ENCODE data around the gene LRSAM1.

LRSAM1 gene

GRCh38 chr9:127492616-127493015 is 41.3 kb downstream of the LRSAM1 start:
- Histone ChIP-seq H3K27me3 (ENCODE audit: low read depth, low read length) (no peaks in the 10 kb centered on the region), H3K36me3 (replicated peaks; ENCODE audit: low read depth, low read length) (peaks cover 10% of the 10 kb centered on the region), H3K9me3 (ENCODE audit: insufficient read depth, low read length) (no peaks in the 10 kb centered on the region), H3K4me3 (ENCODE audit: low read length) (no peak overlapping the region), H3K27ac (ENCODE audit: low read length) (no peak overlapping the region), H3K4me2 (ENCODE audit: low read length) (no peak overlapping the region), H4K20me1 (ENCODE audit: insufficient read depth, low read length) (no peaks in the 10 kb centered on the region), H3K79me2 (ENCODE audit: low read length) (no peaks in the 10 kb centered on the region), H3K4me1 (ENCODE audit: low read length) (no peaks in the 10 kb centered on the region), H2AFZ (ENCODE audit: low read depth, low read length) (no peak overlapping the region), H3K9ac (ENCODE audit: low read length) (no peak overlapping the region)
- no peak for TF ChIP-seq EZH2phosphoT487 (IDR thresholded peaks at IDR 0.05; ENCODE audit: low read depth)
- TF ChIP-seq, protein P1, sequence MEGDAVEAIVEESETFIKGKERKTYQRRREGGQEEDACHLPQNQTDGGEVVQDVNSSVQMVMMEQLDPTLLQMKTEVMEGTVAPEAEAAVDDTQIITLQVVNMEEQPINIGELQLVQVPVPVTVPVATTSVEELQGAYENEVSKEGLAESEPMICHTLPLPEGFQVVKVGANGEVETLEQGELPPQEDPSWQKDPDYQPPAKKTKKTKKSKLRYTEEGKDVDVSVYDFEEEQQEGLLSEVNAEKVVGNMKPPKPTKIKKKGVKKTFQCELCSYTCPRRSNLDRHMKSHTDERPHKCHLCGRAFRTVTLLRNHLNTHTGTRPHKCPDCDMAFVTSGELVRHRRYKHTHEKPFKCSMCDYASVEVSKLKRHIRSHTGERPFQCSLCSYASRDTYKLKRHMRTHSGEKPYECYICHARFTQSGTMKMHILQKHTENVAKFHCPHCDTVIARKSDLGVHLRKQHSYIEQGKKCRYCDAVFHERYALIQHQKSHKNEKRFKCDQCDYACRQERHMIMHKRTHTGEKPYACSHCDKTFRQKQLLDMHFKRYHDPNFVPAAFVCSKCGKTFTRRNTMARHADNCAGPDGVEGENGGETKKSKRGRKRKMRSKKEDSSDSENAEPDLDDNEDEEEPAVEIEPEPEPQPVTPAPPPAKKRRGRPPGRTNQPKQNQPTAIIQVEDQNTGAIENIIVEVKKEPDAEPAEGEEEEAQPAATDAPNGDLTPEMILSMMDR (IDR thresholded peaks at IDR 0.05; ENCODE audit: low read depth, low read length) = no peak

DNA sequence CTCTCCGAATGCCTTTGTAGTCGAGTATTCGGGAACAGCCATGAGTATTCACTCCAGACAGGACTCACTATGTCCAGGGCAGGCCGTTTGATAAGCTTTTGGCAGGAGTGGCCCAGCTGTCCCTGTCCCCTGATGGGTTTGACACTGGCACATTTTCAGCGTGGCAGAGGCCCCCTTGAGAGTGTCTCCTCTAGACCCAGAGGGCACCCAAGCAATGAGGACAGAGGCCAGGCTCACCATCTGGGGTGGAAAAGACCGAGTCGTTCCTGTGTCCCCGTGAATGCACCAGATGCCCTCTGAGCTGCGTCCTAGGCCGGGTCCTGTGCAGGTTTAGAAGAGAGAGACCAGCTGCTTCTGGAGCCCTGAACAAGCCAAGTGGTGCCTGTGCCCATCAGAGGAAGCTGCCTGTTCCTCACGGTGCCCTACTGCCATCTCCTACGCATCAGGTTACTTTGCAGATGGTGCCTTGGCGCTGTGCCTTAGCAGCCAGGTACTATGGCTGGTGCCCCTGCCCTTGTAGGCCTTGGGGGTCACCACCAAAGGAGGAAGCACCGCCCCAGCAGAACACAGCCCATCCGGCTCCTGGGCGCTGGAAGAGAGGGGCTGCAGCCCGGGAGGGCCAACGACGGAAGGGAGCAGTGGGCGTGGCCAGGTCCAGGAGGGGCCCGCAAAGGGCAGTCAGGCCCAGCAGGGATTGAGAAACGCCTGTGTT is 42.4 kb downstream of the LRSAM1 start:
- no peak overlapping the region for H3K4me3 ChIP-seq (ENCODE audit: low read length)
- H3K79me2 ChIP-seq (ENCODE audit: low read length) = no peaks in the 10 kb centered on the region
- no peak overlapping the region for H3K4me2 ChIP-seq (ENCODE audit: low read length)
- no peaks in the 10 kb centered on the region for H4K20me1 ChIP-seq (ENCODE audit: insufficient read depth, low read length)
- H3K9me3 ChIP-seq (ENCODE audit: insufficient read depth, low read length) = no peaks in the 10 kb centered on the region
- H3K36me3 ChIP-seq (replicated peaks; ENCODE audit: low read depth, low read length) = peaks cover 10% of the 10 kb centered on the region
- H2AFZ ChIP-seq (ENCODE audit: low read depth, low read length) = no peak overlapping the region
- peaks cover 7% of the 10 kb centered on the region for H3K4me1 ChIP-seq (ENCODE audit: low read length)
- TF ChIP-seq, protein P1 (IDR thresholded peaks at IDR 0.05; ENCODE audit: low read depth, low read length) = no peak
- no peak for TF ChIP-seq EZH2phosphoT487 (IDR thresholded peaks at IDR 0.05; ENCODE audit: low read depth)
- H3K9ac ChIP-seq (ENCODE audit: low read length) = no peak overlapping the region
- no peaks in the 10 kb centered on the region for H3K27me3 ChIP-seq (ENCODE audit: low read depth, low read length)
- H3K27ac ChIP-seq (ENCODE audit: low read length) = no peak overlapping the region

- H4K20me1 ChIP-seq (ENCODE audit: insufficient read depth, low read length) = no peaks in the 10 kb centered on the region
- TF ChIP-seq EZH2phosphoT487 (IDR thresholded peaks at IDR 0.05; ENCODE audit: low read depth) = no peak
- TF ChIP-seq, protein P1 (IDR thresholded peaks at IDR 0.05; ENCODE audit: low read depth, low read length) = no peak
- no peaks in the 10 kb centered on the region for H3K79me2 ChIP-seq (ENCODE audit: low read length)
- H3K4me1 ChIP-seq (ENCODE audit: low read length) = peaks cover 7% of the 10 kb centered on the region
- no peak overlapping the region for H3K4me2 ChIP-seq (ENCODE audit: low read length)
- no peaks in the 10 kb centered on the region for H3K9me3 ChIP-seq (ENCODE audit: insufficient read depth, low read length)
- H3K9ac ChIP-seq (ENCODE audit: low read length) = no peak overlapping the region
- no peak overlapping the region for H3K27ac ChIP-seq (ENCODE audit: low read length)
- H3K4me3 ChIP-seq (ENCODE audit: low read length) = no peak overlapping the region
- H3K27me3 ChIP-seq (ENCODE audit: low read depth, low read length) = no peaks in the 10 kb centered on the region
- H3K36me3 ChIP-seq (replicated peaks; ENCODE audit: low read depth, low read length) = peaks cover 8% of the 10 kb centered on the region
- no peak overlapping the region for H2AFZ ChIP-seq (ENCODE audit: low read depth, low read length)
Observed at GRCh38 chr9:127494304-127494702, 43.0 kb downstream of the LRSAM1 start.

GRCh38 chr9:127495884-127496555 is 44.7 kb downstream of the LRSAM1 start:
- Histone ChIP-seq H3K4me1 (ENCODE audit: low read length) (peaks cover 7% of the 10 kb centered on the region), H3K36me3 (replicated peaks; ENCODE audit: low read depth, low read length) (peaks cover 3% of the 10 kb centered on the region), H3K79me2 (ENCODE audit: low read length) (no peaks in the 10 kb centered on the region), H3K9me3 (ENCODE audit: insufficient read depth, low read length) (no peaks in the 10 kb centered on the region), H3K4me3 (ENCODE audit: low read length) (no peak overlapping the region), H3K27ac (ENCODE audit: low read length) (no peak overlapping the region), H3K4me2 (ENCODE audit: low read length) (no peak overlapping the region), H2AFZ (ENCODE audit: low read depth, low read length) (no peak overlapping the region), H3K27me3 (ENCODE audit: low read depth, low read length) (no peaks in the 10 kb centered on the region), H4K20me1 (ENCODE audit: insufficient read depth, low read length) (no peaks in the 10 kb centered on the region), H3K9ac (ENCODE audit: low read length) (no peak overlapping the region)
- TF ChIP-seq, protein P1 (IDR thresholded peaks at IDR 0.05; ENCODE audit: low read depth, low read length) = no peak
- no peak for TF ChIP-seq EZH2phosphoT487 (IDR thresholded peaks at IDR 0.05; ENCODE audit: low read depth)
